CD14-positive monocyte (primary cell): Measurements from ENCODE around the gene MCU. TPM values are rescaled to one million over a fixed set of nuclear protein-coding genes. Genes with fewer than 3 reads are reported as not detected.

Experiments
- DNase-seq, 3 donors: peaks; one replicate each; pipeline ENCODE4 v3.0.0-alpha.2; 2011 to 2022
- H2AFZ ChIP-seq: 2 replicates; pipeline ENCODE4 v1.6.0; 2012; ENCODE audit warnings: mild to moderate bottlenecking, low read depth, low read length, inconsistent platforms; ENCODE audit not compliant: insufficient read depth, poor library complexity, severe bottlenecking
- H3K27ac ChIP-seq, 2 donors: 1 replicate in 1 of 2; 2 replicates in 1 of 2; pipeline ENCODE4 v1.5.1; 2012 to 2013; ENCODE audit warnings: low read length in 2 of 2, control low read depth in 1 of 2, inconsistent platforms in 1 of 2, low read depth in 1 of 2, mild to moderate bottlenecking in 1 of 2
- H3K27me3 ChIP-seq, 2 donors: one replicate each; pipeline versions ENCODE4 v1.6.0 to v1.6.1; 2011 to 2013; ENCODE audit warnings: low read length in 2 of 2; ENCODE audit not compliant: control insufficient read depth in 2 of 2, insufficient read depth in 2 of 2
- H3K36me3 ChIP-seq, 2 donors: replicated peaks in 1 of 2; 1 replicate in 1 of 2; 2 replicates in 1 of 2; pipeline versions ENCODE4 v1.5.1 to v1.6.1; 2012 to 2013; ENCODE audit warnings: low read length in 2 of 2, control low read depth in 1 of 2, inconsistent platforms in 1 of 2, mild to moderate bottlenecking in 1 of 2; ENCODE audit not compliant: insufficient read depth in 2 of 2, control insufficient read depth in 1 of 2
- H3K4me1 ChIP-seq, 2 donors: 1 replicate in 1 of 2; 2 replicates in 1 of 2; pipeline versions ENCODE4 v1.5.1 to v1.6.1; 2012 to 2013; ENCODE audit warnings: low read length in 2 of 2, control low read depth in 1 of 2, inconsistent platforms in 1 of 2, mild to moderate bottlenecking in 1 of 2, moderate library complexity in 1 of 2; ENCODE audit not compliant: insufficient read depth in 2 of 2, control insufficient read depth in 1 of 2
- H3K4me2 ChIP-seq: replicated peaks from 2 replicates; pipeline ENCODE3; 2012; ENCODE audit warnings: low read length, moderate library complexity, mild to moderate bottlenecking; ENCODE audit not compliant: poor library complexity, severe bottlenecking; ENCODE audit errors: extremely low read depth
- H3K4me3 ChIP-seq, 3 experiments: fragments of 200-600 bp in 1 of 3; sonication (generic) in 1 of 3; replicated peaks in 1 of 3; 1 replicate in 2 of 3; 2 replicates in 1 of 3; pipeline ENCODE4 v1.5.1; 2011 to 2013; ENCODE audit warnings: low read length in 3 of 3, mild to moderate bottlenecking in 3 of 3, control low read depth in 2 of 3, low read depth in 2 of 3, inconsistent platforms in 1 of 3, moderate library complexity in 1 of 3
- H3K79me2 ChIP-seq: 2 replicates; pipeline ENCODE4 v1.6.0; 2012; ENCODE audit warnings: mild to moderate bottlenecking, control low read depth, inconsistent platforms, low read length, moderate library complexity; ENCODE audit not compliant: insufficient read depth
- H3K9ac ChIP-seq: 2 replicates; pipeline ENCODE4 v1.6.0; 2017; ENCODE audit warnings: low read length, mild to moderate bottlenecking; ENCODE audit not compliant: insufficient read depth, poor library complexity, severe bottlenecking
- H3K9me3 ChIP-seq, 2 donors: replicated peaks in 1 of 2; 1 replicate in 1 of 2; 2 replicates in 1 of 2; pipeline versions ENCODE4 v1.5.1 to v1.6.1; 2012 to 2013; ENCODE audit warnings: low read length in 2 of 2, control low read depth in 1 of 2; ENCODE audit not compliant: control insufficient read depth in 1 of 2, insufficient read depth in 1 of 2
- H4K20me1 ChIP-seq: 2 replicates; pipeline ENCODE4 v1.6.0; 2012; ENCODE audit warnings: mild to moderate bottlenecking, low read length, control low read depth, moderate library complexity; ENCODE audit not compliant: insufficient read depth
- H3K27ac Mint-ChIP-seq, 7 donors: one replicate each; pipeline ENCODE4 v1.8.0; 2020; ENCODE audit warnings: mild to moderate bottlenecking in 7 of 7, mixed read lengths in 7 of 7, moderate library complexity in 6 of 7, inconsistent platforms in 2 of 7
- H3K27me3 Mint-ChIP-seq, 3 donors: one replicate each; pipeline ENCODE4 v1.8.0; 2021 to 2022; ENCODE audit warnings: low read depth in 3 of 3, mild to moderate bottlenecking in 3 of 3, mixed read lengths in 3 of 3, moderate library complexity in 3 of 3, inconsistent platforms in 1 of 3
- H3K36me3 Mint-ChIP-seq, 2 donors: one replicate each; pipeline ENCODE4 v1.8.0; 2020; ENCODE audit warnings: mixed read lengths in 2 of 2, inconsistent platforms in 1 of 2, mild to moderate bottlenecking in 1 of 2
- H3K4me1 Mint-ChIP-seq: one replicate; pipeline ENCODE4 v1.8.0; 2020; ENCODE audit warnings: mild to moderate bottlenecking, mixed read lengths
- H3K4me3 Mint-ChIP-seq, 2 donors: one replicate each; pipeline ENCODE4 v1.8.0; 2020; ENCODE audit warnings: mild to moderate bottlenecking in 2 of 2, mixed read lengths in 2 of 2, moderate library complexity in 1 of 2
- H3K9me3 Mint-ChIP-seq, 7 donors: one replicate each; pipeline ENCODE4 v1.8.0; 2020 to 2022; ENCODE audit warnings: mixed read lengths in 7 of 7, mild to moderate bottlenecking in 6 of 7, moderate library complexity in 6 of 7, inconsistent platforms in 2 of 7
- CTCF ChIP-seq: fragments of 200-600 bp; IDR thresholded peaks from one replicate; pipeline ENCODE4 v1.8.0; 2022; ENCODE audit warnings: antibody characterized with exemption, mild to moderate bottlenecking
- WGBS: methylation state at CpG from one replicate; pipeline ENCODE4 v1.1.5; 2013; ENCODE audit warnings: missing lambda C conversion rate; ENCODE audit not compliant: insufficient coverage; 5-methylcytosine and 5-hydroxymethylcytosine counted together
- intact Hi-C, 2 donors: fragments of 100-400 bp; cut with micrococcal nuclease; formaldehyde crosslinking; loops; one replicate each; pipeline versions ENCODE4 v1.15.0 to v1.15.1; 2023
- polyA plus RNA-seq, 3 donors: library from polyadenylated mRNA; depleted of rRNA in 1 of 3; unstranded in 2 of 3; stranded (reverse) in 1 of 3; fragments of 300-500 nt in 2 of 3; fragments of >200 nt in 1 of 3; fragmentation: Illumina TruSeq in 2 of 3; gene quantifications; 1 replicate in 2 of 3; 2 replicates in 1 of 3; pipeline ENCODE4 v1.2.3, GENCODE V29; 2012 to 2021

MCU gene
- polyA plus RNA-seq, 3 donors: 11.7 to 23.1 (median 16.5) TPM

- Histone ChIP-seq H3K4me1 (no peaks in the 10 kb centered on the region), H4K20me1 (no peaks in the 10 kb centered on the region), H3K79me2 (no peaks in the 10 kb centered on the region), H3K36me3 (no peaks in the 10 kb centered on the region), H3K9me3 (peaks cover 0 to 10% of the 10 kb centered on the region in 2 donors), H3K9ac (no peak overlapping the region), H3K4me3 (no peak overlapping the region), H2AFZ (no peak overlapping the region), H3K27me3 (no peaks in the 10 kb centered on the region), H3K27ac (no peak overlapping the region), H3K4me2 (no peak overlapping the region)
- Mint-ChIP-seq H3K36me3 (no peaks in the 10 kb centered on the region), H3K4me1 (peaks cover 3% of the 10 kb centered on the region), H3K27me3 (peaks cover 0 to 9% (median 8%) of the 10 kb centered on the region in 3 donors), H3K27ac (no peak overlapping the region), H3K4me3 (no peak overlapping the region), H3K9me3 (peaks cover 0 to 7% (median 2%) of the 10 kb centered on the region in 7 donors)
- WGBS: 97% methylated on average over 3 of the region's 5 CpGs
- intact Hi-C loops: no loop called here
- TF ChIP-seq CTCF: no peak
- no peak for DNase-seq
These were observed 235.5 kb downstream of the MCU start for GRCh38 chr10:72927485-72927884.

DNA sequence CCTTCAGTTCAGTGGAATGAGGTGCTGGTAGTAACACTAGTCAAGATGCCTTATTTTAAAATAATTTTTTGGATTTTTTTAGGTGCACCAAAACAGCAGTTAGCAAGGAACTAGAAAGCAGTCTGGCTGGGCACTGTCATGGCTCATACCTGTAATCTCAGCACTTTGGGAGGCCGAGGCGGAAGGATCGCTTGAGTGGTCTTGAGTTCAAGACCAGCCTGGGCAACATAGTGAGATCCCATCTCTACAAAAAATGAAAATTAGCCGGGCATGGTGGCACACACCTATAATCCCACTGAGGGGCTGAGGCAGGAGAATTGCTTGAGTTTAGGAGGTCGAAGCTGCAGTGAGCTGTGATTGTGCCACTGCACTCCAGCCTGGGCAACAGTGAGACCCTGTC is 236.9 kb downstream of the MCU start:
- H3K4me2 ChIP-seq: no peak overlapping the region
- Mint-ChIP-seq H3K4me3 (no peak overlapping the region), H3K27me3 (peaks cover 0 to 9% (median 8%) of the 10 kb centered on the region in 3 donors), H3K4me1 (peaks cover 3% of the 10 kb centered on the region), H3K36me3 (no peaks in the 10 kb centered on the region), H3K9me3 (peaks cover 0 to 1% (median 0%) of the 10 kb centered on the region in 7 donors), H3K27ac (no peak overlapping the region)
- H3K9ac ChIP-seq: no peak overlapping the region
- no peak overlapping the region for H3K27ac ChIP-seq
- no peak for TF ChIP-seq CTCF
- no peak for DNase-seq
- WGBS: no CpG with 5 or more reads among the region's 5 CpGs
- H3K9me3 ChIP-seq: no peaks in the 10 kb centered on the region
- intact Hi-C loops: no loop called here
- H4K20me1 ChIP-seq: no peaks in the 10 kb centered on the region
- H3K27me3 ChIP-seq: no peaks in the 10 kb centered on the region
- no peak overlapping the region for H2AFZ ChIP-seq
- H3K36me3 ChIP-seq: no peaks in the 10 kb centered on the region
- no peaks in the 10 kb centered on the region for H3K79me2 ChIP-seq
- no peak overlapping the region for H3K4me3 ChIP-seq
- no peaks in the 10 kb centered on the region for H3K4me1 ChIP-seq
